Measurements from ENCODE around the gene MATN1.
"Not testable (repeated sequence)": the region's sequence is repeated elsewhere in the genome, so short reads cannot be mapped to it uniquely, and the experiment has no call there.

Gene MATN1, protein sequence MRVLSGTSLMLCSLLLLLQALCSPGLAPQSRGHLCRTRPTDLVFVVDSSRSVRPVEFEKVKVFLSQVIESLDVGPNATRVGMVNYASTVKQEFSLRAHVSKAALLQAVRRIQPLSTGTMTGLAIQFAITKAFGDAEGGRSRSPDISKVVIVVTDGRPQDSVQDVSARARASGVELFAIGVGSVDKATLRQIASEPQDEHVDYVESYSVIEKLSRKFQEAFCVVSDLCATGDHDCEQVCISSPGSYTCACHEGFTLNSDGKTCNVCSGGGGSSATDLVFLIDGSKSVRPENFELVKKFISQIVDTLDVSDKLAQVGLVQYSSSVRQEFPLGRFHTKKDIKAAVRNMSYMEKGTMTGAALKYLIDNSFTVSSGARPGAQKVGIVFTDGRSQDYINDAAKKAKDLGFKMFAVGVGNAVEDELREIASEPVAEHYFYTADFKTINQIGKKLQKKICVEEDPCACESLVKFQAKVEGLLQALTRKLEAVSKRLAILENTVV

DNA sequence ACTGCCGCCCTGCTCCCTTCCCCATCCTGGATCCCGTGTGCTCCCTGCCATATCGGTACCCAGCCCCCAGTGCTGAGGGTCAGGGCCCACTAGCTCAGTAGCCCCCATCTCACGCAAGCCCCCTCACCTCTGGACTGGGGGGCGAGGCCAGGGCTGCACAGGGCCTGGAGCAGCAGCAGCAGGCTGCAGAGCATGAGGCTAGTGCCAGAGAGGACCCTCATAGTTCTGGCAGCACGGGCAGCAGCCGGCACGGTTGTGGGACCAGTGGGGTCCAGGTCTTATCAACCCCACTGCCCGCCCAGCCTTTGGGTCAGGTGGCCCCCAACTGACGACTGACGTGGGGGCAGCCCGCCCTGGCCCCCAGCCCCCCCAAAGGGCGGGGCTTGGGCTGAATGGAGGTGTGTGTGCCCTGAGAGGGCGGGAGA is at the start of gene MATN1:
MATN1 (minus strand) TSS at position 255 of the 425 bp plus-strand sequence; CDS start at position 221, 34 bp downstream.
- H3K27ac Mint-ChIP-seq, result no peak within 1 kb of the TSS
- no peaks in the 10 kb centered on the region for H3K27me3 Mint-ChIP-seq
- peaks cover 2% of the 10 kb centered on the region for H3K36me3 Mint-ChIP-seq
- H3K4me3 Mint-ChIP-seq, result no peak within 1 kb of the TSS
- no peaks in the 10 kb centered on the region for H3K9me3 Mint-ChIP-seq (ENCODE audit: low read depth)
- peaks cover 37% of the 10 kb centered on the region for H3K4me1 Mint-ChIP-seq (ENCODE audit: low read depth)

DNA sequence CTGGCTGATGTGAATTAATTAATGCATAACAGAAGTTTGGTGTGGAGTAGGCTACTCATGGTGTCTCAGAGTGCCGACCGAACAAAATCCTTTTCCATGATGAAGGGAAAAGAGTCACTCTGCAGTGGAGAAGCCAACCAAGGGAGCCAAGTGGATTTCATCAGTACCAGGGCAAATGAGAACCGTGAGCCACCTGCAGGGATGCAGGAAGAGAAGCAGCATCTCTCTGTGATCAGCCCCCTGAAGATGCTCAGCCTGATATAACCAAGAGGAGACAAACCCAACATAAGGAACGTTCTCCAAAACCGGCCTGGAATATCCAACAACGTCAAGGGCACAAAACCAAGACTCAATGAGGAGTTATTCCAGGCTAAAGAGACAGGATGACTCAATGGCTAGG is 47.6 kb upstream of the MATN1 start:
- no peaks in the 10 kb centered on the region for H3K9me3 Mint-ChIP-seq (ENCODE audit: low read depth)
- H3K27me3 Mint-ChIP-seq, result no peaks in the 10 kb centered on the region
- H3K36me3 Mint-ChIP-seq, result no peaks in the 10 kb centered on the region
- H3K4me3 Mint-ChIP-seq, result no peak overlapping the region
- H3K4me1 Mint-ChIP-seq (ENCODE audit: low read depth), result peaks cover 12% of the 10 kb centered on the region
- no peak overlapping the region for H3K27ac Mint-ChIP-seq

DNA sequence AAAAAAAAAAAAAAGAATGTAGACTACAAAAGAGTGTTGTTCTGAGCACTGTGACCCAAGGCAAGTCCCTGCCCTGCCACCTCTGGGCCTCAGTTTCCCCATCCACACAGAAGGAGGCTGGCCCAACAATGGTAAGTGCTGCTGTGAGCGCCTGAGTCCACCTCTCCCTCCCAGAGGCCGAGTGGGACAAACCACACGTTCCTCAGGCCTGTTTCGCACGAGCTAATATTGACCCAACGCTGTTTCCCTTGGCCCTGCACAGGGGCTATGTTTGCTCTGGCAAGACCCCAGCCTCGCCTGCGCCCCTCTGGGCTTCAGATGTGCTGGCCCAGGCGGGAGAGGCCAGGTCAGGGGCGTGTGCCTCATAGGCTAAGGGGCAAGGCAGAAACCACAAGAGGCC is 46.8 kb upstream of the MATN1 start:
- no peak overlapping the region for H3K27ac Mint-ChIP-seq
- peaks cover 21% of the 10 kb centered on the region for H3K4me1 Mint-ChIP-seq (ENCODE audit: low read depth)
- no peaks in the 10 kb centered on the region for H3K27me3 Mint-ChIP-seq
- H3K36me3 Mint-ChIP-seq, result no peaks in the 10 kb centered on the region
- no peak overlapping the region for H3K4me3 Mint-ChIP-seq
- H3K9me3 Mint-ChIP-seq (ENCODE audit: low read depth), result no peaks in the 10 kb centered on the region

DNA sequence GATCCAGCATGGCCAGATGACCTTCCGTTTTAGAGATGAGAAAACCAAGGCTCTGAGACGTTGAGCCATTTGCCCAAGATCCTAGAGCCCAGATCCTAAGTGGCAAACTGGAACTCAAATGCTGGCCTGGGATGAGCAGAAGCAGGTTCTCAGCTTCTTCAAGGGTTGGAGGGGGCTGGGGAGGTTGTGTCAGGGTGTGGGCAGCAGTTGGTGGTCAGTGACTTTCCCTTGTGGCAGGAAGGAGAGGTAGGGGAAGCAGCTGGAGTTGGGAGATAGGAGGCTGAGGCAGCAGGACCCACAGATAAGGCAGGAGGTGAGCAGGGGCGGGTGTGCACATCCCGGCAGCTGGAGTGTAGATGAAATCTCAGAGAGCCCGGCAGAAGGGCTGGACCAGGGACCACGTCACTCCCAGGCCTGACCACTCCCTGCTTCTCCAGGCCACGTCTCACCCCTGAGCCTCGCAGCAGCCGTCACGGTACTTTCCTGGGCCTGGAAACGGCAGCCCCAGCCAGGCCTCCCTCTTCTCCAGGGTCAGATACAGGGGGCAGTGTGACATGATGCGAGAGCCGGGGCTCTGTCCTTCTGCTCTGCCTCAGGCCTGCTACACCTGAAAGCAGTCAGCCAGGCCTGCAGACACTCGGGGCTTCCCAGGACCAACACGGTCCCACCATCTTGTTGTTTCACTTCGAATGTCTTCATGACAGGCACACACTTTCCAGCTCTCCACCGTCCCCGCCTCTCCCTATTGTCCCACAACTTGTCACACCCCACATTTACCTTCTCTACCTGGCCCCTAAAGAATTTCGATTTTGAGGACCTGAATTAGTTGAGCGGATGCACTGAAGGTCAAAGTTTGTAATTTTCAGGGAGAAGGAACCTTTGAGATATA is 45.7 kb upstream of the MATN1 start:
- no peaks in the 10 kb centered on the region for H3K27me3 Mint-ChIP-seq
- H3K27ac Mint-ChIP-seq, result no peak overlapping the region
- H3K9me3 Mint-ChIP-seq (ENCODE audit: low read depth), result no peaks in the 10 kb centered on the region
- no peaks in the 10 kb centered on the region for H3K36me3 Mint-ChIP-seq
- no peak overlapping the region for H3K4me3 Mint-ChIP-seq
- H3K4me1 Mint-ChIP-seq (ENCODE audit: low read depth), result peaks cover 28% of the 10 kb centered on the region

DNA sequence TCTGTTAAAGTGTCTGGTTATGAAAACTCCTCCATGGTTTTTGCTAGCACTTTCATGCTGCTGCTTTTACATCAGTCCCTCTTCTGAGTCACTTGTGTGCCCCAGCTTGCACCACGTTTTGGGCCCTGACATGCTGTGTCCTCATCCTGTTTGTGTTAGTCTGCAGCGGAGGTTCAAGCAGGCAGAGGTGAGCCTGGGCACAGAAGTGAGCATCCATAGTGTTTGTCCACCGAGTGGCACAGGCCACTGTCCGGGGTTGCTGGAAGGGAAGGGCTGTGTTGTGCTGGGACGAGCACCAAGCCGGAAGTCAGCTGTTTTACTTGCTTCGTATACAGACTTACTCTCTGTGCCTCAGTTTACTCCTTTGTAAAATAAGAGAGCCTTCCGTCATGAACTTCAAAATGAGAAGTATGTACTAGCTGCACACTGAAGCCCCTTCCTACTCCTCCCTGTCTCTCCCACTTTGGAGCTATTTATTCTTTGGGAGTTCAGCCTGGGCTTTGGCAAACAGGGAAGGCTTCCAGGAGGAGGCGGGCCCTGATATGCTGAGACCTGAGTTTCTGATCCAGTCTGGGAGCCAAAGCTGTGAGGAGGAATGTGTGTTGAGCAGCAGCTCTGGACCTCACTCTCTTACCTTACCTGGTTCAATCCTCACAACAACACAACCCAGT is 44.9 kb upstream of the MATN1 start:
- Mint-ChIP-seq H3K36me3 (no peaks in the 10 kb centered on the region), H3K27ac (peak overlapping the region; percentile 58), H3K9me3 (ENCODE audit: low read depth) (no peaks in the 10 kb centered on the region), H3K4me3 (no peak overlapping the region), H3K27me3 (no peaks in the 10 kb centered on the region), H3K4me1 (ENCODE audit: low read depth) (peaks cover 31% of the 10 kb centered on the region)

DNA sequence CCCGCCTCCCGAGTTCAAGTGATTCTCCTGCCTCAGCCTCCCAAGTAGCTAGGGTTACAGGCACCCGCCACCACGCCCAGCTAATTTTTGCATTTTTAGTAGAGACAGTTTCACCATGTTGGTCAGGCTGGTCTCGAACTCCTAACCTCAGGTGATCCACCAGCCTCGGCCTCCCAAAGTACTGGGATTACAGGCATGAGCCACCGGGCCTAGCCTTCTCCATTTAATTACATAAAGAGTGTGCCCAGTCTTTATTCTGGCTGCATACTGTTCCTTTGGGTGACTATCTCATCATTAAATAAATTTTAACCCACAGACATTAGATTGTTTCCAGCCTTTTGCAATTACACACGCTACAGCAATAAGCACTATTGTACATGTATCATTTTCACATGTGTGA is 43.6 kb upstream of the MATN1 start:
- H3K36me3 Mint-ChIP-seq; H3K4me3 Mint-ChIP-seq; H3K27me3 Mint-ChIP-seq; H3K9me3 Mint-ChIP-seq (ENCODE audit: low read depth): not testable (repeated sequence)
- H3K4me1 Mint-ChIP-seq (ENCODE audit: low read depth), result peaks cover 43% of the 10 kb centered on the region
- peak overlapping the region; percentile 2 for H3K27ac Mint-ChIP-seq

DNA sequence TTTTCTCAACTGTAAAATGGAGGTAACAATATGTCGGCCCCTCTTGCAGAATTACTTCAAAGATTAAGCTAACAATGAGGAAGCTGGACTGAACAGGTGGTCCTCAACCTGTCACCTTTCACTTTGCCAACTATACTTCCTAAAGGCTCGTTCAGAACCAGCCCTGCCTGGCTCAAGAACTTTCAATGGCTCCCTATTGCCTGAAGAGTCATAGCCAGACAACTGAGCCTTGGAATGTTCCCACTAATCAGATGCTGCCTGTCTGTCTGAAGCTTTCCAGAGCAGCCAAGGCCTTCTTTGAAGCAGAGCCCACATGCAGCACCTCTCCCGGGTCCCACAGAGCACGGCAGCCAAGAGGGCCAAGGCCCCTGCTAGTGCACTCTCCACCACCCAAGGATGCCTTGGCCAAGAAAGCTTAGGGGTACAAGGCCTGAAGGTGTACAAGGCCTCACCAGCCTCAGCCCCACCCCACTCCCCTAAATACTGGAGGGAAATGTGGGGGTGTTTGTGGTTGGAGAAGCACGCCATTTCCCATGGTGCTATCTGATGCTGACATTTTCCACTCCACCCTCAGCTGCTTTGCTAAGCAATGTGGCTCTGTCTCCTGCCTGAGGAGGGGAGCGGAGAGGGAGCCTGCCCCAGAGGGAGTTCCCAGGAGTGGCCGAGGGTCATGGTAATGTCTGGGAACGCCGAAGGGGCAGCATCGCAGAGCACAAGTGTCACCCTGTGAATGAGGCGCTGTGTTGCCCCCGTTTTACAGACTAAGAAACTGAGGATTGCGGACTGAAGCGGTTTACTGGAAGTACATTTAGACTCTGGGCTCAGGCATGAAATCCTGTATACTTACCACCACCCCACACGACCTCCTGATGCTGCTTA is 42.4 kb upstream of the MATN1 start:
- peaks cover 54% of the 10 kb centered on the region for H3K4me1 Mint-ChIP-seq (ENCODE audit: low read depth)
- H3K27ac Mint-ChIP-seq, result peak overlapping the region; percentile 95
- peak overlapping the region; percentile 62 for H3K4me3 Mint-ChIP-seq
- H3K27me3 Mint-ChIP-seq, result no peaks in the 10 kb centered on the region
- H3K36me3 Mint-ChIP-seq, result no peaks in the 10 kb centered on the region
- no peaks in the 10 kb centered on the region for H3K9me3 Mint-ChIP-seq (ENCODE audit: low read depth)

DNA sequence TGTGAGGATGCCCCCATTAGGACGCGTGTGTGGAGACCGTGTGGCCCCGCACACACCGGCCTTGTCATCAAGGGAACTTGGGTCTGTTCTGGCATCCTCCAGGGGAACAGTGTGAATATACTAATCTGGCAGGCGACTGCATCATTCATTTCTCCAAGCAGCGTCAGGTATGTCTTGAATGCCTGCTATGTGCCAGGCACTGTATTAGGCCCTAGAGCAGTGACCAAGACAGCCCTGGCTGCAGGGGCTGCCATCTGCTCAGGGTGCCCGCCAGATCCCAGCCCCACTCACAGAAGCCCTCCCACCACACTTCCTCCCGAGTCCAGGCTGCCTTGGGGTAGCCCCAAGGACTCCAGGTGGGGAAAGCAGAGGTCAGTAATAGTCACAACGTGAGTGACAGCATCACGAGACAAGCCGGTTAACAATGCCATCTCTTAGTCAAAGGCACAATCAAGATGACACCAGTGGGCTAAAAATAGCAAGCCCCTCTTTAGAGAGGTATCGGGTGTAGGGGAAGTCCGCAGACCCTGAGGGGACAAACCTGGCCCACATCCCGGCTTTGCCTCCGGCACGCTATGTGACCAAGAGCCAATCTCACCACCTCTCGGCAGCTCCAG is 41.7 kb upstream of the MATN1 start:
- peak overlapping the region; percentile 95 for H3K27ac Mint-ChIP-seq
- peaks cover 61% of the 10 kb centered on the region for H3K4me1 Mint-ChIP-seq (ENCODE audit: low read depth)
- peak overlapping the region; percentile 27 for H3K4me3 Mint-ChIP-seq
- H3K36me3 Mint-ChIP-seq, result no peaks in the 10 kb centered on the region
- no peaks in the 10 kb centered on the region for H3K27me3 Mint-ChIP-seq
- no peaks in the 10 kb centered on the region for H3K9me3 Mint-ChIP-seq (ENCODE audit: low read depth)

DNA sequence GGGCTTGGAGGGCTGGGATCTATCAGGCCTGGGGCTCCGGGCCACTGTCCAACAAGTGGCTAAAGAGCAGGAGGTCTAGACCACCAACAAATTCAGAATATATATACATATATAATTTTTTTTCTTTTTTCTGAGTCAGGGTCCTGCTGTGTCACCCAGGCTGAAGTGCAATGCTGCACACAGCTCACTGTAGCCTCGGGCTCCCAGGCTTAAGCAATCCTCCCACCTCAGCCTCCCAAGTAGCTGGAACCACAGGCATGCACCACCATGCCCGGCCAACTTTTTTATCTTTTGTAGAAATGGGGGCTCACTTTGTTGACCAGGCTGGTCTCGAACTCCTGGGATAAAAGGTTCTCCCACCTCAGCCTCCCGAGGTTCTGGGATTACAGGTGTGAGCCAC is 41.0 kb upstream of the MATN1 start:
- peak overlapping the region; percentile 85 for H3K27ac Mint-ChIP-seq
- no peaks in the 10 kb centered on the region for H3K9me3 Mint-ChIP-seq (ENCODE audit: low read depth)
- H3K4me3 Mint-ChIP-seq, result no peak overlapping the region
- no peaks in the 10 kb centered on the region for H3K36me3 Mint-ChIP-seq
- H3K4me1 Mint-ChIP-seq (ENCODE audit: low read depth), result peaks cover 68% of the 10 kb centered on the region
- H3K27me3 Mint-ChIP-seq, result no peaks in the 10 kb centered on the region

DNA sequence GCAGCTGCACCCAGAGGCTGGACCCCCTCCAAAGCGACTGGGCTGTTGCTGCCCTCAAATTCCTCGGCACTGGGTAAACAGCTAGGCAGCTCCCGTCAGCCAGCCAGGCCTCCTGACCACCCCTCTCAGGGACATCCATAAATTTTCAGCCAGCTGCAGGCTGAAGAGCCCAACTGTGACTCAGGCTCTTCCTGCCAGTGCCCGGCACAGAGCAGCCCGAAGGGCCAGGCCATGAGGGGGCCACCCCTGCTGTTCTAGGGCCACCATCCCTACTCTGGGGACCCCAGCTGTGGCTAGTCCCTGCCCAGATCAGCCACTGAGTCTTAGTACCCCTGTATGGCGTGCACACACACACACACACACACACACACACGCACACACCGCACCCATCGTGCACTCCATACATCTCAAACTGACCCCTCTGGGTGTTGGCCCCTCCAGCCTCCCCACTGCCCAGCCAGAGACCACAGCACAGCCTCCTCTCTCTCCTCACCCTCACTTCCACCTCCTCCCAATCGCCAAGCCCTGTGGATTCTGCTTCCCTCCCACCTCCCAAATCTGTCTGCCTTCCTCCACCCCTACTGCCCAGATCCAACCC is 40.4 kb upstream of the MATN1 start:
- Mint-ChIP-seq H3K36me3 (no peaks in the 10 kb centered on the region), H3K4me1 (ENCODE audit: low read depth) (peaks cover 74% of the 10 kb centered on the region), H3K27me3 (no peaks in the 10 kb centered on the region), H3K4me3 (no peak overlapping the region), H3K27ac (peak overlapping the region; percentile 54), H3K9me3 (ENCODE audit: low read depth) (no peaks in the 10 kb centered on the region)

DNA sequence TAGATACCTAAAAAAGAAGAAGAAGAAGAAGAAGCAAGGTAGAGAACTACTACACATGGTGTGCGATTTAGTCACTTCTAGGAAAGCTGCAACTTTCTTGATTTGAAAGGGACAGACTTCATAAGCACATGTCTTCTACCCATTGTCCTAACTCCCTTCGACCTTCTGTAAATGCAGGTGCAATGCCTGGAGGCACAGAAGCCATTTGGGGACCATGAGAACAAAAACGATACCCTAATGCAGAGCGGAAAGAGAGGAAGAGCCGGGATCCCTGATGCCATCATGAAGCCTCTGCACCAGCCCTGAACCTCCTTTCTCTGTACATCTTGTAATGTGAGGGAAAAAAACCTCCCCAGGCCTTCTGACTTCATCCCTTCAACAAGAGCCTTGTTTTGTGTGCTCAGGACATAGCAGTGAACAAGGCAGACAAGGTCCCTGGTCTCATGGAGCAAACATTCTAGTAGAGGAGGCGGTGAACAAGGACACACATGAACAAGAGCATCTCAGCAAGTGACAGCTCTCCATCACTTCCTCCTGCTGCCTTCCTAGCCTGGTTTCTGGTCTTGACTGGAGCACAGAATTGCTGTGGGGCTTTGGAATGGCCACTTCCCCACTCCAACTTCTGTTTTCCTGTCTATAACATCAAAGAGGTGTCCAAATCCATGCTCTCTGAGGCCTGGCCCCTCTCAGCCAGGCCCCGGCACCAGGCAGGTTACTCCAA is 39.7 kb upstream of the MATN1 start:
- Mint-ChIP-seq H3K27ac (peak overlapping the region; percentile 83), H3K27me3 (no peaks in the 10 kb centered on the region), H3K4me3 (peak overlapping the region; percentile 15), H3K4me1 (ENCODE audit: low read depth) (peaks cover 80% of the 10 kb centered on the region), H3K36me3 (no peaks in the 10 kb centered on the region), H3K9me3 (ENCODE audit: low read depth) (no peaks in the 10 kb centered on the region)

DNA sequence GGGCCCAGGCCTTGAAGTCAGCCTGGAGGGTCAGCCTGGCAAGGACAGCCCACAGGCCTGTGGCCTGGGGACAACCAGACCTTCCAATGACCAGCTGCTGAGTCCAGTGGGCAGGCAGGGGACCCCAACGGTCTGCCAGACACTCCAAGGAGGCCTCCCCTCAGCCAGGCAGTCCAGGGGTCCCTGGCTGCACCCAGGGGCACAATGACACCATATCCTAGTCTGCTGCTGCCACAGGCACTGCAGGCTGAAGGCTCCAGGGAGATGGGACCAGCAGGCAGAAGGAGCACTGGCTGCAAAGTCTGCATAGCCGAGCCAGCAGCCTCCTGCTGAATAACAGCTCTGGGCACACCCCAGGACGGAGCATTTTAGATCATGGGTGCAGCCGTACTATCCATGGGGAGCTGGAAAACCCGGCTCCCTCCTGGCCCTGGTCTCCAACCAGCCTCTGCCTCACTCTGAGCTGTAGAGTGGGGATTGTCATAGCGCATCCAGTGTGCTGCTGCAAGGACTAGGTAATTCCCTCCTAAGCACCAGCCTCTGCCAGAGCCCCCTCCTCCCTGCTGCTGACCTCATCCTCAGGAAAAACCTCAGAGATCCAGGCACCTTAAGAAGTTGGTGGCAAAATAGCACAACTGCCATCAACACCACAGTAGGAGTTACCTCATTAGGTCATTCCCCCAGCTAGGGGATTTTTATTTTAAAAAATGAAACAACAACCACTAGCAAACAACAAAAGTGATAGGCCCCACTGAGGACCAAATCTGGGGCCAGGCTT is 39.0 kb upstream of the MATN1 start:
- no peaks in the 10 kb centered on the region for H3K9me3 Mint-ChIP-seq (ENCODE audit: low read depth)
- H3K36me3 Mint-ChIP-seq, result no peaks in the 10 kb centered on the region
- no peaks in the 10 kb centered on the region for H3K27me3 Mint-ChIP-seq
- peak overlapping the region; percentile 83 for H3K27ac Mint-ChIP-seq
- H3K4me3 Mint-ChIP-seq, result peak overlapping the region; percentile 15
- peaks cover 84% of the 10 kb centered on the region for H3K4me1 Mint-ChIP-seq (ENCODE audit: low read depth)
